ENCODE measurements around the gene TMEM126A.

TMEM126A gene

GRCh38 chr11:85673393-85673792 is 25.6 kb downstream of the TMEM126A start:
- H3K36me3 ChIP-seq (ENCODE audit: control insufficient read depth in 1 of 2, insufficient read depth in 2 of 2, low read length in 2 of 2) = no peaks in the 10 kb centered on the region

GRCh38 chr11:85679576-85679975 is 31.8 kb downstream of the TMEM126A start:
- Histone ChIP-seq H3K4me3 (ENCODE audit: low read depth in 1 of 2, low read length in 2 of 2) (no peak overlapping the region), H3K4me1 (ENCODE audit: control insufficient read depth in 1 of 2, insufficient read depth in 2 of 2, low read length in 2 of 2) (no peaks in the 10 kb centered on the region), H3K9me3 (ENCODE audit: control insufficient read depth in 1 of 2, low read length in 2 of 2) (no peaks in the 10 kb centered on the region), H3K36me3 (ENCODE audit: control insufficient read depth in 1 of 2, insufficient read depth in 2 of 2, low read length in 2 of 2) (no peaks in the 10 kb centered on the region), H3K27ac (ENCODE audit: low read length) (no peak overlapping the region), H3K27me3 (ENCODE audit: low read depth, low read length) (no peaks in the 10 kb centered on the region)

More at GRCh38 chr11:85673393-85673792, 25.6 kb downstream of the TMEM126A start:
- Histone ChIP-seq H3K9me3 (ENCODE audit: control insufficient read depth in 1 of 2, low read length in 2 of 2) (no peaks in the 10 kb centered on the region), H3K27ac (ENCODE audit: low read length) (no peak overlapping the region), H3K27me3 (ENCODE audit: low read depth, low read length) (no peaks in the 10 kb centered on the region), H3K4me1 (ENCODE audit: control insufficient read depth in 1 of 2, insufficient read depth in 2 of 2, low read length in 2 of 2) (no peaks in the 10 kb centered on the region), H3K4me3 (ENCODE audit: low read depth in 1 of 2, low read length in 2 of 2) (no peak overlapping the region)

- Histone ChIP-seq H3K27ac (ENCODE audit: low read length) (no peak overlapping the region), H3K27me3 (ENCODE audit: low read depth, low read length) (no peaks in the 10 kb centered on the region), H3K9me3 (ENCODE audit: control insufficient read depth in 1 of 2, low read length in 2 of 2) (no peaks in the 10 kb centered on the region), H3K4me3 (ENCODE audit: low read depth in 1 of 2, low read length in 2 of 2) (no peak overlapping the region), H3K36me3 (ENCODE audit: control insufficient read depth in 1 of 2, insufficient read depth in 2 of 2, low read length in 2 of 2) (no peaks in the 10 kb centered on the region), H3K4me1 (ENCODE audit: control insufficient read depth in 1 of 2, insufficient read depth in 2 of 2, low read length in 2 of 2) (peaks cover 0 to 9% of the 10 kb centered on the region in 2 donors)
Observed at GRCh38 chr11:85680897-85681296, 33.1 kb downstream of the TMEM126A start.

GRCh38 chr11:85682330-85683305 is 34.9 kb downstream of the TMEM126A start:
- peaks cover 4 to 14% of the 10 kb centered on the region in 2 donors for H3K4me1 ChIP-seq (ENCODE audit: control insufficient read depth in 1 of 2, insufficient read depth in 2 of 2, low read length in 2 of 2)
- peak overlapping the region; percentile 66 to 77 for H3K4me3 ChIP-seq (ENCODE audit: low read depth in 1 of 2, low read length in 2 of 2)
- H3K27ac ChIP-seq (ENCODE audit: low read length) = no peak overlapping the region
- no peaks in the 10 kb centered on the region for H3K36me3 ChIP-seq (ENCODE audit: control insufficient read depth in 1 of 2, insufficient read depth in 2 of 2, low read length in 2 of 2)
- no peaks in the 10 kb centered on the region for H3K27me3 ChIP-seq (ENCODE audit: low read depth, low read length)
- no peaks in the 10 kb centered on the region for H3K9me3 ChIP-seq (ENCODE audit: control insufficient read depth in 1 of 2, low read length in 2 of 2)

DNA sequence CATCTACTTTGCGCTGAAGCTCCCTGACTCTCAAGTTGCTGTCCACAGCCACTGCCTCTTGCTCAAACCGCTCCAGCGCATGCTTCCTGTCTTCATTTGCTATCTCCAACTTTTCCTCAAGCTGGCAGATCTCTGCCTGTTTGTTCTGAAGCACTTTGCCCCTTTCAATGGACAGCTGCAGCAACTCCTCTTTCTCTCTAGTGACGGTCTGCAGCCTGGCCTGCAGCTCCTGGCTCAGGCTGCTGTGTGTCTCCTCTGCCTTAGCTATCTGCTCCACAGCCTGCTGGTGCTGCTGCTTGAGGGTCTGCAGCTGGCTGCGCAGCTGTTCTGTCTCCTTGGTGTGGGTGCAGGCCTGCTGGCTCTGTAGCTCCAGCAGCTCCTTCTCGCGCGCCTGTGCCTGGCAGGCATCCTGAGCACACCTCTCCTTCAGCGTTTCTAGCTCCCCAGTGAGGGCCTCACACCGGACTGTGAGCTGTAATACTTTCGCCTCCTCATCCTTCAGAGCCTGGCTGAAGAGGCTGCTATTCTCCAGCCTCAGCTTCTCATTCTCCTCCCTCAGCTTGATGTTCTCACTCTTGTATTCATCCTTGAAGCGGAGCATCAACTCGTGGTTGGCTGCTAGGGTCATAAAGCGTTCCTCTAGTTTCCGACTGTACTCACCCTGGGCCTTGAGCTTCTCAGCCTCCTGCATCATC is 37.5 kb downstream of the TMEM126A start:
- H3K36me3 ChIP-seq (ENCODE audit: control insufficient read depth in 1 of 2, insufficient read depth in 2 of 2, low read length in 2 of 2) = no peaks in the 10 kb centered on the region
- no peaks in the 10 kb centered on the region for H3K9me3 ChIP-seq (ENCODE audit: control insufficient read depth in 1 of 2, low read length in 2 of 2)
- H3K4me3 ChIP-seq (ENCODE audit: low read depth in 1 of 2, low read length in 2 of 2) = peak overlapping the region; percentile 58 to 67
- H3K27ac ChIP-seq (ENCODE audit: low read length) = peak overlapping the region; percentile 65
- peaks cover 4 to 14% of the 10 kb centered on the region in 2 donors for H3K4me1 ChIP-seq (ENCODE audit: control insufficient read depth in 1 of 2, insufficient read depth in 2 of 2, low read length in 2 of 2)
- H3K27me3 ChIP-seq (ENCODE audit: low read depth, low read length) = no peaks in the 10 kb centered on the region

DNA sequence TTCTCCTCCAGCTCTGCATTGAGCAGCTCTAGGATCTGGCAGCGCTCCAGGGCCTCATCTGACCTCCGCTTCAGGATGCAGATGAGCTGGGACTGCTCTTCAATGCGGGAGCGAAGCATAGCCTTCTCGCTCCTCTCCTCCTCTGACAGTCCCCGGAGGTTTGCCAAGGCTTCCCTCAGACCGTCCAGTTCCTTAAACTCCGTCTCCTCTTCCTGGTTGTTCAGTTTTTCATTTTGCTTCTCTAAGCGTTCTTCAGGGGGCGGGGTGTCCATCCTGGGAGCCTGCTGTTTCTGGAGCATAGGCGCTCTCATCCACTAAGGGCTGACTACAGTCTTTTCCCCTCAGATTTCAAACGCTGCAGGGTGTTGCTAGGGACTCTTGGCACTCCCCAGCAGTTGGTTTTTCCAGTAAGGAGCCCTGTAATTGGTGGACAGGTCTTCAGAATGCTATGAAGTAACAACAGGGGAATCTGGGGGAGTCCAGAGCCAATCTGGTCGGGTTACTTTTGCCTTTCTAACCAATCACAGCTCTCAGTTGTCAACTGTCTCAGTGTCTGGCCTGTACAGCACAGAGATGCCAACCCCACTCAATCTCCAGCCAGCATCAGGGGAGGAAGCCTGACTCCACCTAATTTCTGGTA is 38.2 kb downstream of the TMEM126A start, which contains the start of gene CCDC89:
Gene CCDC89, minus strand, starts transcription at position 376 of the 640 bp plus-strand sequence. Its CDS starts 65 bp downstream, at position 311.
- Histone ChIP-seq H3K9me3 (ENCODE audit: control insufficient read depth in 1 of 2, low read length in 2 of 2) (no peaks in the 10 kb centered on the region), H3K36me3 (ENCODE audit: control insufficient read depth in 1 of 2, insufficient read depth in 2 of 2, low read length in 2 of 2) (no peaks in the 10 kb centered on the region), H3K4me1 (ENCODE audit: control insufficient read depth in 1 of 2, insufficient read depth in 2 of 2, low read length in 2 of 2) (peaks cover 4 to 14% of the 10 kb centered on the region in 2 donors), H3K27ac (ENCODE audit: low read length) (peak within 1 kb of the TSS; percentile 65), H3K4me3 (ENCODE audit: low read depth in 1 of 2, low read length in 2 of 2) (peak within 1 kb of the TSS; percentile 58 to 67), H3K27me3 (ENCODE audit: low read depth, low read length) (no peaks in the 10 kb centered on the region)

GRCh38 chr11:85694385-85694980 is 46.7 kb downstream of the TMEM126A start:
- no peak overlapping the region for H3K4me3 ChIP-seq (ENCODE audit: low read depth in 1 of 2, low read length in 2 of 2)
- no peaks in the 10 kb centered on the region for H3K36me3 ChIP-seq (ENCODE audit: control insufficient read depth in 1 of 2, insufficient read depth in 2 of 2, low read length in 2 of 2)
- no peaks in the 10 kb centered on the region for H3K27me3 ChIP-seq (ENCODE audit: low read depth, low read length)
- H3K9me3 ChIP-seq (ENCODE audit: control insufficient read depth in 1 of 2, low read length in 2 of 2) = no peaks in the 10 kb centered on the region
- no peak overlapping the region for H3K27ac ChIP-seq (ENCODE audit: low read length)
- H3K4me1 ChIP-seq (ENCODE audit: control insufficient read depth in 1 of 2, insufficient read depth in 2 of 2, low read length in 2 of 2) = no peaks in the 10 kb centered on the region

DNA sequence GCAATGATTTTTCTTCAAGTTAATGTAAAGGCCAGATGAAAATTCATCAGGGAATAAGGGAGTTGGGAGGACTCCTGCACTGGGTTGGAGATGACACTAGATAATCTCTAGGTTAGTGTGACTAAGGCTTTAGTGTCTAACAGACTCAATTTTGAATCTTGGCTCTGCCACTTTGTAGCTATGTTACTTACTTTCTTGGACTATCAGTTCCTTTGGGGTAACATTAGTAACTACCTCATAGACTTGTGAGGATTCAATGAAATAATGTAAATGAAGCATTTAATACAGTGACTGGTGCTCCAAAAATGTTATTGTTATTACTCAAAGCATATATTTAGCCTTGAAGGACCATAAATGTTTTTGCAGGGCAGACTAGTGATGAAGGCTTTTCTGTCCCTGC is 47.8 kb downstream of the TMEM126A start:
- Histone ChIP-seq H3K4me3 (ENCODE audit: low read depth in 1 of 2, low read length in 2 of 2) (no peak overlapping the region), H3K27ac (ENCODE audit: low read length) (no peak overlapping the region), H3K27me3 (ENCODE audit: low read depth, low read length) (no peaks in the 10 kb centered on the region), H3K4me1 (ENCODE audit: control insufficient read depth in 1 of 2, insufficient read depth in 2 of 2, low read length in 2 of 2) (no peaks in the 10 kb centered on the region), H3K9me3 (ENCODE audit: control insufficient read depth in 1 of 2, low read length in 2 of 2) (no peaks in the 10 kb centered on the region), H3K36me3 (ENCODE audit: control insufficient read depth in 1 of 2, insufficient read depth in 2 of 2, low read length in 2 of 2) (no peaks in the 10 kb centered on the region)

DNA sequence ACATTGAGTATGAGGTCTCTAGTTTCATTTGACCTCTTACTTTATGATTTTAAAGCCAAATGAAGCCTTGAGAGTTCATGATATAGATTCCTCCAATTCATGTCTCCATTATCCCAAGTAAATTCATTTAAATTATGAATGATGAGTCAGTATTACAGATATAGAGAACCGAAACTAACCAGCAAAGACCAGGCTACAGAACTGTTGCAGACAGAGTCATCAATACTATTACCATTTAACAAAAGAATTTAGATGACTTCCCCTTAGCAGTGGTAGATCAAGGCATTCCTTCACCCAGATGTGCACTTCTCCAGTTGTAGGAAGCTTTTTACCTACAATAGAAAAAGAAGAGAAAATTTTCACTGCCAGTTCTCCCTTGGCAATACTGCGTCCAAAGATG is 50.0 kb downstream of the TMEM126A start:
- Histone ChIP-seq H3K9me3 (ENCODE audit: control insufficient read depth in 1 of 2, low read length in 2 of 2) (no peaks in the 10 kb centered on the region), H3K27me3 (ENCODE audit: low read depth, low read length) (no peaks in the 10 kb centered on the region), H3K36me3 (ENCODE audit: control insufficient read depth in 1 of 2, insufficient read depth in 2 of 2, low read length in 2 of 2) (no peaks in the 10 kb centered on the region), H3K4me3 (ENCODE audit: low read depth in 1 of 2, low read length in 2 of 2) (no peak overlapping the region), H3K4me1 (ENCODE audit: control insufficient read depth in 1 of 2, insufficient read depth in 2 of 2, low read length in 2 of 2) (no peaks in the 10 kb centered on the region), H3K27ac (ENCODE audit: low read length) (no peak overlapping the region)

DNA sequence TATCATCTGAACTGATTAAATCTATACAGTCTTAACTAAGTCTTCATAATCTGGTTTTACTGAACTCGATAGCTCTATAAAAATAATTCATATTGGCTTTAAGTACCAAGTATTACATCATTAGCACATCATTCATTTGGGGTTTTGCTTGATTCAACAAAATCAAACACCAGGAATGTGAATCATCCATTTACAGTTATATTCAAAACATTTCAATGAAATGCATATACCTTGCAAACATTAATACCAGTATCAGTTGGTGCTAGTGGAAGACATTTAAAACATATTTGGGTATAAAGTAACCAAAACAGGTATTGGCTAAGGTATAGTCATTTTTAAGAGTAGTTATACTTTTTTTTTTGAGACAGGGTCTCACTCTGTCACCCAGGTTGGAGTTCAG is 50.4 kb downstream of the TMEM126A start:
- Histone ChIP-seq H3K4me3 (ENCODE audit: low read depth in 1 of 2, low read length in 2 of 2) (no peak overlapping the region), H3K27me3 (ENCODE audit: low read depth, low read length) (no peaks in the 10 kb centered on the region), H3K36me3 (ENCODE audit: control insufficient read depth in 1 of 2, insufficient read depth in 2 of 2, low read length in 2 of 2) (no peaks in the 10 kb centered on the region), H3K4me1 (ENCODE audit: control insufficient read depth in 1 of 2, insufficient read depth in 2 of 2, low read length in 2 of 2) (no peaks in the 10 kb centered on the region), H3K27ac (ENCODE audit: low read length) (no peak overlapping the region), H3K9me3 (ENCODE audit: control insufficient read depth in 1 of 2, low read length in 2 of 2) (no peaks in the 10 kb centered on the region)

Data from muscle layer of duodenum (tissue), 2 donors.